Measurements from ENCODE around the gene GRHL1.
"Not testable (repeated sequence)": the region's sequence is repeated elsewhere in the genome, so short reads cannot be mapped to it uniquely, and the experiment has no call there.

The GRHL1 gene

DNA sequence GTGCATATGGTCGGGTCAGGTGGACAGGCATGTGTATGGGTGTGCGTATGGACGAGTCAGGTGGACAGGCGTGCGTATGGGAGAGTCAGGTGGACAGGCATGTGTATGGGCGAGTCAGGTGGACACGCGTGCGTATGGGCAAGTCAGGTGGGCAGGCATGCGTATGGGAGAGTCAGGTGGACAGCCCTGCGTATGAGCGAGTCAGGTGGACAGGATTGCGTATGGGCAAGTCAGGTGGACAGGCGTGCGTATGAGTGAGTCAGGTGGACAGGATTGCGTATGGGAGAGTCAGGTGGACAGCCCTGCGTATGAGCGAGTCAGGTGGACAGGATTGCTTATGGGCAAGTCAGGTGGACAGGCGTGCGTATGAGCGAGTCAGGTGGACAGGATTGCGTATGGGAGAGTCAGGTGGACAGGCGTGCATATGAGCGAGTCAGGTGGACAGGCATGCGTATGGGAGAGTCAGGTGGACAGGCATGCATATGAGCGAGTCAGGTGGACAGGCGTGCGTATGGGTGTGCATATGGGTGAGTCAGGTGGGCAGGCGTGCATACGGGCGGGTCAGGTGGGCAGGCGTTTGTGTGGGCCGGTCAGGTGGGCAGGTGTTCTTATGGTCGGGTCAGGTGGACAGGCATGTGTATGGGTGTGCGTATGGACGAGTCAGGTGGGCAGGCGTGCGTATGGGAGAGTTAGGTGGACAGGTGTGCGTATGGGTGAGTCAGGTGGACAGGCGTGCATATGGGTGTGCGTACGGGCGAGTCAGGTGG lies 62.3 kb downstream of the GRHL1 start:
- DNase-seq; in situ Hi-C loops (cut with HindIII; ENCODE audit: low pct_ligation_motif_present, low pct_unique_long_range_greater_than_20kb, low sequenced_read_pairs): not testable (repeated sequence)

GRCh38 chr2:10014418-10015190 lies 63.1 kb downstream of the GRHL1 start:
- no peak for DNase-seq
- in situ Hi-C loops (cut with HindIII; ENCODE audit: low pct_ligation_motif_present, low pct_unique_long_range_greater_than_20kb, low sequenced_read_pairs), result no loop called here

DNA sequence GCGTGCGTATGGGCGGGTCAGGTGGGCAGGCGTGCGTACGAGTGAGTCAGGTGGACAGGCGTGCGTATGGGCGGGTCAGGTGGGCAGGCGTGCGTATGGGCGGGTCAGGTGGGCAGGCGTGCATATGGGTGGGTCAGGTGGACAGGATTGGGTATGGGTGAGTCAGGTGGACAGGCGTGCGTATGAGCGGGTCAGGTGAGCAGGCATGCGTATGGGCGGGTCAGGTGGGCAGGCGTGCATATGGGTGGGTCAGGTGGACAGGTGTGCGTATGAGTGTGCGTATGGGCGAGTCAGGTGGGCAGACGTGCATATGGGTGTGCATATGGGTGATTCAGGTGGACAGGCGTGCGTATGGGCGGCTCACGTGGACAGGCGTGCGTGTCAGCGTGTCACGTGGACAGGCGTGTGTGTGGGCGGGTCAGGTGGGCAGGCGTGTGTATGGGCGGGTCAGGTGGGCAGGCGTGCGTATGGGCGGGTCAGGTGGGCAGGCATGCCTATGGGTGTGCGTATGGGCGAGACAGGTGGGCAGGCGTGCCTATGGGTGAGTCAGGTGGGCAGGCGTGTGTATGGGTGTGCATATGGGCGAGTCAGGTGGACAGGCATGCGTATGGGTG lies 64.0 kb downstream of the GRHL1 start:
- DNase-seq; in situ Hi-C loops (cut with HindIII; ENCODE audit: low pct_ligation_motif_present, low pct_unique_long_range_greater_than_20kb, low sequenced_read_pairs): not testable (repeated sequence)

- in situ Hi-C loops (cut with HindIII; ENCODE audit: low pct_ligation_motif_present, low pct_unique_long_range_greater_than_20kb, low sequenced_read_pairs), result no loop called here
- no peak for DNase-seq
Observed at GRCh38 chr2:10016001-10016801, 64.7 kb downstream of the GRHL1 start.

GRCh38 chr2:10016802-10017258 lies 65.3 kb downstream of the GRHL1 start:
- in situ Hi-C loops (cut with HindIII; ENCODE audit: low pct_ligation_motif_present, low pct_unique_long_range_greater_than_20kb, low sequenced_read_pairs), result no loop called here
- no peak for DNase-seq

GRCh38 chr2:10017313-10017941 lies 65.9 kb downstream of the GRHL1 start:
- in situ Hi-C loops (cut with HindIII; ENCODE audit: low pct_ligation_motif_present, low pct_unique_long_range_greater_than_20kb, low sequenced_read_pairs), result no loop called here
- DNase-seq, result no peak

- in situ Hi-C loops (cut with HindIII; ENCODE audit: low pct_ligation_motif_present, low pct_unique_long_range_greater_than_20kb, low sequenced_read_pairs), result no loop called here
- no peak for DNase-seq
Observed at GRCh38 chr2:10019174-10019573, 67.7 kb downstream of the GRHL1 start.

GRCh38 chr2:10019602-10020400 lies 68.3 kb downstream of the GRHL1 start:
- in situ Hi-C loops (cut with HindIII; ENCODE audit: low pct_ligation_motif_present, low pct_unique_long_range_greater_than_20kb, low sequenced_read_pairs), result no loop called here
- DNase-seq, result no peak

DNA sequence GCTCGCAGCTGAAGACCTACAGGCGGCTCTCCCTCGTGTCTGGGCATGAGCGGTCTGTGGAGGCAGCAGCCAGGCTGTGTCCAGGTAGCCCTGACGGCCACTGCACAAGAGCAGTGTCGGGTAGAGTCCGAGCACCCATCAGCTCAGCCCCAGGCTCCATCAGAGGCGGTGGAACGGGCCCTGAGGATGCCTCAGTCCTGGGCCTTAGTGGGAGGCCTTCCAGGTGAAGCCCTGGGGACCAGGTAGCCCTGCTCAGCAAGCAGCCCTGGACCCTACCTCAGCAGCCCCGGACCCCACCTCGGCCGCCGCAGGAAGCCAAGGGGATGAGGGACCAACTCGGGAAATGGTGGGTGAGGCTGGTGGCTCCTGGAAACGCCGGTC lies 70.5 kb downstream of the GRHL1 start:
- in situ Hi-C loops (cut with HindIII; ENCODE audit: low pct_ligation_motif_present, low pct_unique_long_range_greater_than_20kb, low sequenced_read_pairs), result no loop called here
- DNase-seq, result no peak

DNA sequence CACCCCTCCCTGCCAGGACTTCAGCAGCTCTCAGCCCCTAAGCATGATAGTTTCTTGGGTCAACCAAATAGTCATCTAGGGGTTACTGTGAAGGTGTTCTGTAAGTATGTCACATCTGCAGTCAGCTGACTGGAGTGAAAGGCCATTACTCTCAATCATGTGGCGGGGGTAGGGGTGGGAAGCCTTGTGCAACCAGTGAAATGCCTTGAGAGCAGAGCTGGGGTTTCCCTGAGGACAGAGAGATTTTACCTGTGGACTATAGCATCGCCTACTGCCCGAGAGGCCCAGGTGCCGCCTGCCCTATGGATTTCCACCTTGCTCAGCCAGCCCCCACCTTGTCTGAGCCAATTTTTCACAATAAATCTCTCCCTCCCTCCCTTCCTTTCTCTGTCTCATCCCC lies 71.0 kb downstream of the GRHL1 start:
- in situ Hi-C loops (cut with HindIII; ENCODE audit: low pct_ligation_motif_present, low pct_unique_long_range_greater_than_20kb, low sequenced_read_pairs), result no loop called here

GRCh38 chr2:10022966-10023662 lies 71.6 kb downstream of the GRHL1 start:
- no peak for DNase-seq
- in situ Hi-C loops (cut with HindIII; ENCODE audit: low pct_ligation_motif_present, low pct_unique_long_range_greater_than_20kb, low sequenced_read_pairs), result no loop called here

More for the DNA sequence above, 71.0 kb downstream of the GRHL1 start:
- no peak for DNase-seq

GRCh38 chr2:10026940-10027569 lies 75.6 kb downstream of the GRHL1 start:
- in situ Hi-C loops (cut with HindIII; ENCODE audit: low pct_ligation_motif_present, low pct_unique_long_range_greater_than_20kb, low sequenced_read_pairs), result loop anchor here (25.0 kb wide), 1 partner anchor 215 kb away; no protein-coding TSS in a partner anchor
- no peak for DNase-seq

DNA sequence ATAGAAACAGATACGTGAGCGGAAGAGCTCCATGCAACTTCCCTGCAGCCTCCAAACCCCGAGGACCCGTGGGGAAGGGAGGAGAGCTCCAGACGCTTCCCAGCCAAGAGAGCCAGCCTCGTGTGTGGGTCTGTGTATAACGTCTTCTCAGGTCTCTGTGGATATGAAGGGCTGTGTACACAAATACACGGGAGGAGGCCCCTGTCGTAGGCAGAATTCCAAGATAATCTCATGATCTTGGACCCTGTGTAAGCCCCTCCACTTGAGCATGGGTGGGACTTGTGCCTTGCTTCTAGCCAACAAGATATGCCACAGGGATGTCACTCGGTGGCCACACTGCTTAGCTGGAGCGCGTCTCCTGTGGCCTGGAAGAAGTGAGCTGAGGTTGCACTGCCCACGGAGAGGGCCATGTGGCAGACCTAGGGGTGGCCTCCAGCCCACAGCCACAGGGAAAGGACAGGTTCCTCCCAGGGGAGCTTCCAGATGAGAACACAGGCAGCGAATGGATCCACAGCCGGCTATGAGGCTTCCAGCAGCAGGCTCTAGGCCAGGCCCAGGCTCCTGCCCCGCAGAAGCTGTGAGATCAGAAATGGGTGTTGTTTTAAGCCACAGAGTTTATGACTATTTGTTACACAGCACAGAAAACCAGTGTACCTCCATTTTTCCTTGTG lies 76.3 kb downstream of the GRHL1 start:
- in situ Hi-C loops (cut with HindIII; ENCODE audit: low pct_ligation_motif_present, low pct_unique_long_range_greater_than_20kb, low sequenced_read_pairs), result loop anchor here (25.0 kb wide), 1 partner anchor 215 kb away; no protein-coding TSS in a partner anchor
- DNase-seq, result no peak

DNA sequence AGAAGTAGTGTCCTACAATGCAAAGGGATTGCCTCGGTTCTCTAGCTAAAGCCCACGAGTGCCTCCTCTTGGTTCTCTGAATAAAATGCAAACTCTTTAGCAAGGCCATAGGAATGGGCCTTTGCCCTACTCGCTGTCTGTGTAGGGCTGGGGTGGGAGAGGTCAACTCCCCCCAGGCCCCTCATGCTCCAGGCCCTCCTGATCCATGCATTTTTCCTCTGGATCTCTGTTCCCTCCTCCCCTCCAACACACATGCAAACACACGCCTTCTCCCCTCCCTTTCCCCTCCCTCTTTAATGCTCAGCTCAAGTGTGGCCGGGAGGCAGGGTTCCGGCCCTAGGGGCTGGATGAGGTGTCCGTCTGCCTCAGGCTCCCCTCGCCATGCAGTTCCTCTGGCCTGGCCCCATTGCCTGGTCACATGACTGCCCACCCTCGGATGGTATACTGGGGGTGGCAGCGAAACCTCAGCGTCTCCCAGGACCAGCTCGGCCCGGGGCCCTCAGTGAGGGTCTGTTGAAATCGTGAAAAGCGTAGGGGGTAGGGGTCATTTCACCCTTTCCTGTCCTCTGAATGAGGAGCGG lies 77.0 kb downstream of the GRHL1 start:
- in situ Hi-C loops (cut with HindIII; ENCODE audit: low pct_ligation_motif_present, low pct_unique_long_range_greater_than_20kb, low sequenced_read_pairs), result loop anchor here (25.0 kb wide), 1 partner anchor 216 kb away; no protein-coding TSS in a partner anchor
- DNase-seq, result no peak

Data from ACHN (cell line).